OCI-LY7 (cell line): Measurements from ENCODE around the gene ADAMTSL2. TPM values are rescaled to one million over a fixed set of nuclear protein-coding genes. Genes with fewer than 3 reads are reported as not detected.

Experiments
- BruUV-seq: library from RNA; stranded (reverse); fragments of 400-500 nt; replicated peaks from 2 replicates; lab custom pipeline; 2021; lab: Mats Ljungman, UMichigan
- CTCF ChIA-PET: fragments of 300-600 bp; sonication (Branson Sonifier 250); formaldehyde crosslinking; loops from one replicate; lab custom pipeline; 2022; ENCODE audit warnings: antibody characterized with exemption; ENCODE audit not compliant: unreplicated experiment; lab: Charles Lee
- POLR2A ChIA-PET: fragments of 300-600 bp; sonication (Branson Sonifier 250); formaldehyde crosslinking; loops from one replicate; lab custom pipeline; 2022; ENCODE audit warnings: antibody characterized with exemption; lab: Charles Lee
- DNase-seq: peaks from one replicate; pipeline ENCODE4 v3.0.0-alpha.2; 2015; ENCODE audit warnings: low spot score
- H2AFZ ChIP-seq: fragments of 200-600 bp; sonication (generic), shearing (Covaris generic); 2 replicates; pipeline ENCODE4 v1.6.1; 2014; ENCODE audit warnings: mild to moderate bottlenecking, antibody characterized with exemption, low read length, moderate library complexity
- H3K27ac ChIP-seq: fragments of 200-600 bp; sonication (generic); 2 replicates; pipeline ENCODE4 v1.5.1; 2014; ENCODE audit warnings: mixed run types, low read depth, mild to moderate bottlenecking, moderate library complexity, low read length, inconsistent platforms; ENCODE audit not compliant: poor library complexity, severe bottlenecking
- H3K36me3 ChIP-seq: fragments of 200-600 bp; sonication (generic); 2 replicates; pipeline ENCODE4 v1.6.1; 2014; ENCODE audit warnings: mild to moderate bottlenecking, antibody characterized with exemption, low read length, moderate library complexity, mixed read lengths; ENCODE audit not compliant: insufficient read depth
- H3K4me1 ChIP-seq: fragments of 200-600 bp; sonication (generic); 2 replicates; pipeline ENCODE4 v1.5.1; 2014; ENCODE audit warnings: mild to moderate bottlenecking, low read length; ENCODE audit not compliant: insufficient read depth, poor library complexity, severe bottlenecking
- H3K4me2 ChIP-seq: fragments of 200-600 bp; sonication (generic); 2 replicates; pipeline ENCODE4 v1.6.1; 2014; ENCODE audit warnings: mild to moderate bottlenecking, low read length
- H3K4me3 ChIP-seq: fragments of 200-600 bp; sonication (generic); 2 replicates; pipeline ENCODE4 v1.5.1; 2014; ENCODE audit warnings: mild to moderate bottlenecking, low read depth, low read length; ENCODE audit not compliant: poor library complexity, severe bottlenecking
- H3K79me2 ChIP-seq: fragments of 200-600 bp; sonication (generic); 2 replicates; pipeline ENCODE4 v1.6.1; 2016; ENCODE audit warnings: low read depth, mild to moderate bottlenecking, low read length, moderate library complexity, mixed read lengths; ENCODE audit not compliant: insufficient read depth
- H3K9me2 ChIP-seq: fragments of 200-600 bp; sonication (generic); 2 replicates; pipeline ENCODE4 v1.6.1; 2016; ENCODE audit warnings: mild to moderate bottlenecking, low read length, mixed read lengths; ENCODE audit not compliant: insufficient read depth
- H3K9me3 ChIP-seq: fragments of 200-600 bp; sonication (generic); 2 replicates; pipeline ENCODE4 v1.6.1; 2014; ENCODE audit warnings: mild to moderate bottlenecking, mixed run types, low read length, mixed read lengths
- H4K20me1 ChIP-seq: fragments of 200-600 bp; sonication (generic); 2 replicates; pipeline ENCODE4 v1.6.1; 2014; ENCODE audit warnings: mild to moderate bottlenecking, antibody characterized with exemption, low read length, moderate library complexity, mixed read lengths; ENCODE audit not compliant: insufficient read depth
- EZH2phosphoT487 ChIP-seq: fragments of 200-600 bp; sonication (generic); IDR thresholded peaks from 2 replicates; pipeline ENCODE4 v1.6.1; 2018; ENCODE audit warnings: low read depth, borderline replicate concordance, mild to moderate bottlenecking, mixed run types, antibody characterized with exemption, low read length, moderate library complexity, mixed read lengths
- intact Hi-C: fragments of 100-400 bp; cut with micrococcal nuclease; formaldehyde crosslinking; loops from one replicate; pipeline ENCODE4 v1.10.0; 2022; ENCODE audit not compliant: unreplicated experiment
- total RNA-seq, 2 experiments: library from RNA; depleted of rRNA in 1 of 2; stranded (reverse); fragments of >200 nt in 1 of 2; shearing (Covaris generic) in 1 of 2; gene quantifications; 2 replicates each; pipeline ENCODE4 v1.2.3, GENCODE V29; 2014 to 2022
- TF ChIP-seq, protein P1 (sequence below): fragments of 200-600 bp; sonication (generic); conservative IDR thresholded peaks from 2 replicates; pipeline ENCODE4 v1.5.1; 2014; ENCODE audit warnings: mild to moderate bottlenecking, antibody characterized with exemption, low read length, moderate library complexity, mixed read lengths

ADAMTSL2 gene
- total RNA-seq, 2 experiments from 2014 or later, result 0.88 TPM; not detected in 1

DNA sequence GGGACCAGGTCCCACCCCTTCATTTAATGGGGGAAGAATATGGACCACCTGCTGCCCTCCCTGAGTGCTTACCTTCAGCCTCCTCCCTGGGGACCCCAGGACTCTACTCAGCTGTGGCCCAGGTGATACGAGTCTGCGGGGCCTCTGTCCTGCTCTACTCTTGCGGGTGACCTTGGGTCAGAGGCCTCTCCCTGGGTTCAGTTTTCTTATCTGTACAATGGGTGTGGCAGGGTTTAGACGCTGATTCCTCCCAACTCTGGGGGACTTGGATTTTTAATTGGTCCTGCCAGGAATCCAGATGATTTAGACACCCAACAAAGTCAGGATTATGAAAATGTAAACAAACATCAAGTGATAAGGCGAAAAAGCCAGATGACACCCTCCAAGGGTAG, 49.7 kb downstream of the ADAMTSL2 start:
- no peaks in the 10 kb centered on the region for H4K20me1 ChIP-seq
- H3K9me3 ChIP-seq, result peaks cover 5% of the 10 kb centered on the region; the same call in 1 of the 2 replicates
- peak overlapping the region; percentile 94 for H3K27ac ChIP-seq
- intact Hi-C loops, result loop anchor here (1.0 kb wide), 1 partner anchor 119 kb away; no protein-coding TSS in a partner anchor
- H3K4me3 ChIP-seq, result peak overlapping the region; percentile 57
- no peaks in the 10 kb centered on the region for H3K36me3 ChIP-seq
- TF ChIP-seq, protein P1, sequence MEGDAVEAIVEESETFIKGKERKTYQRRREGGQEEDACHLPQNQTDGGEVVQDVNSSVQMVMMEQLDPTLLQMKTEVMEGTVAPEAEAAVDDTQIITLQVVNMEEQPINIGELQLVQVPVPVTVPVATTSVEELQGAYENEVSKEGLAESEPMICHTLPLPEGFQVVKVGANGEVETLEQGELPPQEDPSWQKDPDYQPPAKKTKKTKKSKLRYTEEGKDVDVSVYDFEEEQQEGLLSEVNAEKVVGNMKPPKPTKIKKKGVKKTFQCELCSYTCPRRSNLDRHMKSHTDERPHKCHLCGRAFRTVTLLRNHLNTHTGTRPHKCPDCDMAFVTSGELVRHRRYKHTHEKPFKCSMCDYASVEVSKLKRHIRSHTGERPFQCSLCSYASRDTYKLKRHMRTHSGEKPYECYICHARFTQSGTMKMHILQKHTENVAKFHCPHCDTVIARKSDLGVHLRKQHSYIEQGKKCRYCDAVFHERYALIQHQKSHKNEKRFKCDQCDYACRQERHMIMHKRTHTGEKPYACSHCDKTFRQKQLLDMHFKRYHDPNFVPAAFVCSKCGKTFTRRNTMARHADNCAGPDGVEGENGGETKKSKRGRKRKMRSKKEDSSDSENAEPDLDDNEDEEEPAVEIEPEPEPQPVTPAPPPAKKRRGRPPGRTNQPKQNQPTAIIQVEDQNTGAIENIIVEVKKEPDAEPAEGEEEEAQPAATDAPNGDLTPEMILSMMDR, result no peak
- TF ChIP-seq EZH2phosphoT487, result no peak
- H3K9me2 ChIP-seq, result no peaks in the 10 kb centered on the region
- peak overlapping the region; percentile 73 for H3K4me2 ChIP-seq
- H2AFZ ChIP-seq, result peak overlapping the region; percentile 4; the same call in 1 of the 2 replicates
- DNase-seq, result peak; percentile 69
- BruUV-seq, result no TSS peak
- H3K4me1 ChIP-seq, result peaks cover 81% of the 10 kb centered on the region
- CTCF ChIA-PET, result no interaction called here
- POLR2A ChIA-PET, result interaction anchor here (0.9 to 1.0 kb wide), 2 partner anchors 30 to 118 kb away, joined by 3 to 4 read pairs; no protein-coding TSS in a partner anchor
- no peaks in the 10 kb centered on the region for H3K79me2 ChIP-seq

DNA sequence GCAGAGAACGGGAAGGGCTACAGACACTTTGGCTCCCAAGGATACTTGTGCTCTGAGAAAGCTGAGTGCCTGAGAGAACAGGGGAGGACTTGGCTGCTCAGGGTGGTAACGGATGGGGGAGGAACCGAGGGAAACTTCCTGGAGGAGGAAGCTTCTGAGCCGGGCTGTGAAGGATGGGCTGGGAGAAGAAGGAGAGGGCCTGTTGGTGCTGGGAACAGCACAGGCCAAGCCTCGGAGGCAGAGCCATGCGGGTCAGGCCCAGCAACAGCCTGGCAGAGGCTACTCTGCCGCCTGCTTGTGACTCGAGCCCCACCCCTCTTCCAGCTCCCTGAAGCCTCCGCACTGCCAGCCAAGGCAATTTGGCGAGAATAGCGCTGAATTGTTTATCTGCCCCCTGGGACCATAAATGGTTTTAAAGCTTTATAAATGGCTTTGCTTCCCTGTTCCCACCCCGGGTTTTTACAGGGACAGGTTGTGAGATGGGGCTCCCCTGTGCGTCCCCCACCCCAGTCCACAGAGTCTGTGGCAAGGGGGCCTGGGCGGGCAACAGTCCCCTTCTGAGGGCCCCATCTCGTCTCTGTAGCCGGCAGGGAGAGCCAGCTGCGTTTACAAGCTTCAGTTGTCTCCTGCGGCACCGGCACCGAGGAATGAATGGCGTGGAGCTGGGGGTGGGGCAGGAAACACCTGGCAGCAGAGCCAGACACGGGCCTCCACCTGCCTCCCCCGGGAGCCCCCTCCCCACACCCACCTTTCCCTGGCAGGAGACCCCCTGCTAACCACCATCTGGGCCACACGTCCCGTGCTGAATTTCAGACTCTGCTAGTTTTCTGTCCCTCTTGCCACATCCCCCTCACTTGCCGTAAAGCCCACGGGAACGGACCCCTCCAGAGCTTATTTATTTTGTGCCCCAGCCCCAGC, 50.3 kb downstream of the ADAMTSL2 start:
- H3K4me3 ChIP-seq, result peak overlapping the region; percentile 57
- no peak for TF ChIP-seq EZH2phosphoT487
- TF ChIP-seq, protein P1, result 0 out of 2 replicates have a peak, but pooled peaks have one; percentile 21
- DNase-seq, result peak; percentile 86
- peak overlapping the region; percentile 73 for H3K4me2 ChIP-seq
- no peaks in the 10 kb centered on the region for H3K79me2 ChIP-seq
- no TSS peak for BruUV-seq
- peak overlapping the region; percentile 94 for H3K27ac ChIP-seq
- H3K36me3 ChIP-seq, result no peaks in the 10 kb centered on the region
- H4K20me1 ChIP-seq, result no peaks in the 10 kb centered on the region
- intact Hi-C loops, result loop anchor here (1.0 to 5.0 kb wide), 2 partner anchors 53 to 118 kb away; partner anchors contain the start of gene ADAMTSL2
- ChIA-PET CTCF (interaction anchor here (0.5 kb wide), 1 partner anchor 151 kb away, joined by 4 read pairs; no protein-coding TSS in a partner anchor), POLR2A (interaction anchor here (0.6 to 1.0 kb wide), 2 partner anchors 25 to 118 kb away, joined by 3 to 4 read pairs; no protein-coding TSS in a partner anchor)
- H3K4me1 ChIP-seq, result peaks cover 74% of the 10 kb centered on the region
- H3K9me3 ChIP-seq, result peaks cover 5% of the 10 kb centered on the region; the same call in 1 of the 2 replicates
- H2AFZ ChIP-seq, result peak overlapping the region; percentile 4; the same call in 1 of the 2 replicates
- no peaks in the 10 kb centered on the region for H3K9me2 ChIP-seq
